Natural killer cell (primary cell): Measurements from ENCODE around the gene RHOBTB3. TPM values are rescaled to one million over a fixed set of nuclear protein-coding genes. Genes with fewer than 3 reads are reported as not detected.

ENCODE experiments used
- ATAC-seq, 3 donors: fragments of 150-1000 bp in 2 of 3; fragments of 200-7000 bp in 1 of 3; cut with Tn5 transposase; 1 replicate in 1 of 3; 2 replicates in 2 of 3; pipeline ENCODE4 v1.10.0; 2021; ENCODE audit warnings: mild to moderate bottlenecking in 2 of 3, moderate library complexity in 2 of 3
- DNase-seq, 2 donors: peaks; one replicate each; pipeline versions ENCODE4 v3.0.0 to v3.0.0-alpha.2; 2013 to 2021; ENCODE audit warnings: mixed read lengths in 1 of 2
- H3K27ac ChIP-seq: one replicate; pipeline ENCODE4 v1.5.1; 2013; ENCODE audit warnings: mild to moderate bottlenecking, low read length
- H3K27me3 ChIP-seq: one replicate; pipeline ENCODE4 v1.6.1; 2013; ENCODE audit warnings: low read length; ENCODE audit not compliant: control insufficient read depth, insufficient read depth
- H3K36me3 ChIP-seq: one replicate; pipeline ENCODE4 v1.6.1; 2013; ENCODE audit warnings: low read length; ENCODE audit not compliant: control insufficient read depth, insufficient read depth
- H3K4me1 ChIP-seq: one replicate; pipeline ENCODE4 v1.6.1; 2013; ENCODE audit warnings: low read length; ENCODE audit not compliant: control insufficient read depth, insufficient read depth
- H3K4me3 ChIP-seq: one replicate; pipeline ENCODE4 v1.5.1; 2013; ENCODE audit warnings: low read length
- H3K9me3 ChIP-seq: one replicate; pipeline ENCODE4 v1.6.1; 2013; ENCODE audit warnings: low read length; ENCODE audit not compliant: control insufficient read depth, insufficient read depth
- H3K27ac Mint-ChIP-seq, 2 donors: one replicate each; pipeline ENCODE4 v1.8.0; 2022; ENCODE audit warnings: mild to moderate bottlenecking in 2 of 2, mixed read lengths in 2 of 2, moderate library complexity in 1 of 2
- H3K27me3 Mint-ChIP-seq, 2 donors: one replicate each; pipeline ENCODE4 v1.8.0; 2022; ENCODE audit warnings: low read depth in 2 of 2, mixed read lengths in 2 of 2
- H3K36me3 Mint-ChIP-seq: one replicate; pipeline ENCODE4 v1.8.0; 2022; ENCODE audit warnings: mixed read lengths
- H3K4me1 Mint-ChIP-seq, 2 donors: one replicate each; pipeline ENCODE4 v1.8.0; 2022; ENCODE audit warnings: mixed read lengths in 2 of 2
- H3K4me3 Mint-ChIP-seq: one replicate; pipeline ENCODE4 v1.8.0; 2022; ENCODE audit warnings: mild to moderate bottlenecking, moderate library complexity, mixed read lengths
- H3K9me3 Mint-ChIP-seq, 2 donors: one replicate each; pipeline ENCODE4 v1.8.0; 2022; ENCODE audit warnings: mixed read lengths in 2 of 2
- CTCF ChIP-seq: fragments of 200-600 bp; IDR thresholded peaks from one replicate; pipeline ENCODE4 v1.8.0; 2022; ENCODE audit warnings: antibody characterized with exemption
- WGBS: methylation state at CpG from one replicate; pipeline ENCODE4 v1.1.7; 2013; ENCODE audit warnings: missing lambda C conversion rate; ENCODE audit not compliant: insufficient coverage; 5-methylcytosine and 5-hydroxymethylcytosine counted together
- intact Hi-C: fragments of 100-400 bp; cut with micrococcal nuclease; formaldehyde crosslinking; loops from one replicate; pipeline ENCODE4 v1.14.2; 2022
- total RNA-seq, 4 donors: library from RNA; stranded (reverse); fragments of 120-200 nt in 1 of 4; gene quantifications; one replicate each; pipeline versions ENCODE4 v1.2.3 to v1.2.4, GENCODE V29; 2013 to 2022

RHOBTB3 gene
- total RNA-seq, 3 donors from 2014 or later (not counting 1 experiment from before 2014, with no cell fraction given) = 46.5 to 55.1 (median 46.5) TPM

- H3K4me1 Mint-ChIP-seq = peaks cover 10 to 14% of the 10 kb centered on the region in 2 donors
- no peaks in the 10 kb centered on the region for H3K36me3 Mint-ChIP-seq
- intact Hi-C loops = no loop called here
- peak overlapping the region in 1 of 2 donors; percentile 57 for H3K27ac Mint-ChIP-seq
- no peaks in the 10 kb centered on the region for H3K36me3 ChIP-seq
- no peak overlapping the region for H3K27ac ChIP-seq
- no peak overlapping the region for H3K4me3 Mint-ChIP-seq
- H3K9me3 Mint-ChIP-seq = peaks cover 0 to 3% of the 10 kb centered on the region in 2 donors
- H3K9me3 ChIP-seq = no peaks in the 10 kb centered on the region
- H3K4me3 ChIP-seq = no peak overlapping the region
- H3K27me3 ChIP-seq = no peaks in the 10 kb centered on the region
- no peaks in the 10 kb centered on the region for H3K4me1 ChIP-seq
- no peak for ATAC-seq
- no peak for TF ChIP-seq CTCF
- DNase-seq = no peak
- 100% methylated on average over 2 of the region's 3 CpGs for WGBS
- H3K27me3 Mint-ChIP-seq = no peaks in the 10 kb centered on the region
These were observed 70.8 kb downstream of the RHOBTB3 start for GRCh38 chr5:95801961-95802360.

DNA sequence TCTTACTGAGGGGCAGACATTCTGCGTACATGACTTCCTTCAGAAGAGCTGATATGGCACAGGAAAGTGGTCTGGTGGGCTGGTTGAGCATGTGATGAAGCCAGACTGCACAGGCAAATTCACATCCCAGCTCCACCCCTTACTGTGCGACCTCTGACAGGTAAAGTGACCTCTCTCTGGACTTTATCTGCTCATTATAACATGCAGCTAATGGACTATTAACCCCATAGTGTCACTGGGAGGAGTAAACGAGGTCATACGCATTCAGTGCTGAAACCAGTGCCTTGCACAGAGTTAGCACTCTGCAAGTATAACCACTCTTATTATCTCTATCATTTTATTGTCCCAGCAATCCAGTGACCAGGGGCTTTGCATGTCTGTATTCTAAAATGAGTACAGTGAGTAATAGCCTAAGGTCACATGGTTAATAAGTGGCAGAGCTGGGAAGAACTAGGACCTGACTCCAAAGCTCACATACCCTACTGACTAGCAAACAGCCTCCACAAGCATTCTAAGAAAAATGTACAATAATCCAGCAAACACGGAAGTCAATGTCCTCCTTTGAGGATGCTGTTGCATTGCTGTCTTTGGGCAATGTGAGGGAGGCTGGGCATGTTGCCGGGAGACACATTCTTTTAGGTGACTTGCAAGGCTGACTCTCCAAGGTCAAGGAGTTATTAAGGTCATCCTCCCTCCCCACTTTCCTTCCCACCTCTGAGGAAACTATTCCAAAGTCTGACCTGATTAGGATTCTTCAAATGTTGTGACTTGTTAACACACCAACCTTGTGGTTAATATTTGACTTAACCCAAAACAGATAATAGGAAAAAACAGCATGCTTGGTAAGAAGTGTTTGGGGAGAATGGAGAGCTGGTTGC, 72.4 kb downstream of the RHOBTB3 start:
- Mint-ChIP-seq H3K36me3 (no peaks in the 10 kb centered on the region), H3K4me3 (no peak overlapping the region), H3K9me3 (peaks cover 0 to 3% of the 10 kb centered on the region in 2 donors), H3K27ac (peak overlapping the region; percentile 57 to 67), H3K27me3 (no peaks in the 10 kb centered on the region), H3K4me1 (peaks cover 17 to 22% of the 10 kb centered on the region in 2 donors)
- ATAC-seq = no peak
- H3K27me3 ChIP-seq = no peaks in the 10 kb centered on the region
- H3K4me3 ChIP-seq = no peak overlapping the region
- intact Hi-C loops = no loop called here
- no peaks in the 10 kb centered on the region for H3K9me3 ChIP-seq
- 79% methylated on average over 6 of the region's 6 CpGs for WGBS
- no peaks in the 10 kb centered on the region for H3K36me3 ChIP-seq
- H3K4me1 ChIP-seq = peaks cover 12% of the 10 kb centered on the region
- no peak for DNase-seq
- no peak for TF ChIP-seq CTCF
- H3K27ac ChIP-seq = no peak overlapping the region

DNA sequence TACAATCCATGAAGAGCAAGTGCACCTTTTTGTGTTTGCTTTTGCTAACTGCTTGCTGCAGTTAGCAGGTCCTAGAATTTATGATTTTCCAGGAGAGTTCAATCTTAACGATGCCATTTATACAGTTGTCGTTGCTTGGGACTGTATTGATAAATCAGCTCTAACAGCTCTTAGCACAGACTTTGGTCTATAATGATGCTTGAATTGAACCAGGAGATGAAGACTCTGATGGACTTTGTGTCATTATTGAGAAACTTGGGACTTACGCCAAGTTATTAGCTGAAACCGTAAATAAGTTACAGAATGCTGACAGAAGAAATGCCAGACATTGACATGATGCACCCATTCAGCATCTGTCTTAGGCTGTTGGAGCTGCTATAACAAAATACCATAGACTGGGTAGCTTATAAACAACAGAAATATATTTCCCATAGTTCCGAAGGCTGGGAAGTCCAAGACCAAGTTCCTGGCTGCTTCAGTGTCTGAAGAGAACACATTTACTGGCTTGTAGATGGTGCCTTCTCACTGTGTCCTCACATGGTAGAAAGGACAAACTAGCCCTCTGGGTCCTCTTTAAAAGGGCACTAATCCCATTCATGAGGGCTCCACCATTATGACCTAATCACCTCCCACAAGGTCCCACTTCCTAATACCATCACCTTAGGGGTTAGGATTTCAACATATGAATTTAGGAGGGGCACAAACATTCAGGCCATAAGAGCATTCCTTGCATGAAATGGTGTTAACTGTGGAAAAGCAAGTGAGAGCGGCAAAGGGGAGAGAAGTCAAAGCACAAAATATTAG, 73.8 kb downstream of the RHOBTB3 start:
- Histone ChIP-seq H3K9me3 (no peaks in the 10 kb centered on the region), H3K4me3 (no peak overlapping the region), H3K36me3 (no peaks in the 10 kb centered on the region), H3K27me3 (no peaks in the 10 kb centered on the region), H3K4me1 (peaks cover 25% of the 10 kb centered on the region), H3K27ac (no peak overlapping the region)
- H3K9me3 Mint-ChIP-seq = peaks cover 0 to 3% of the 10 kb centered on the region in 2 donors
- intact Hi-C loops = no loop called here
- DNase-seq = no peak
- no peaks in the 10 kb centered on the region for H3K27me3 Mint-ChIP-seq
- TF ChIP-seq CTCF = no peak
- H3K4me3 Mint-ChIP-seq = no peak overlapping the region
- peaks cover 29 to 36% of the 10 kb centered on the region in 2 donors for H3K4me1 Mint-ChIP-seq
- no peaks in the 10 kb centered on the region for H3K36me3 Mint-ChIP-seq
- no peak for ATAC-seq
- WGBS = 96% methylated on average over 6 of the region's 6 CpGs
- no peak overlapping the region for H3K27ac Mint-ChIP-seq
